Measurements from ENCODE around the gene MEGF8.

The MEGF8 gene

GRCh38 chr19:42286349-42287016 is 39.0 kb upstream of the MEGF8 start:
- no peak for DNase-seq (ENCODE audit: insufficient read length, low spot score)
- no peak for FAIRE-seq

DNA sequence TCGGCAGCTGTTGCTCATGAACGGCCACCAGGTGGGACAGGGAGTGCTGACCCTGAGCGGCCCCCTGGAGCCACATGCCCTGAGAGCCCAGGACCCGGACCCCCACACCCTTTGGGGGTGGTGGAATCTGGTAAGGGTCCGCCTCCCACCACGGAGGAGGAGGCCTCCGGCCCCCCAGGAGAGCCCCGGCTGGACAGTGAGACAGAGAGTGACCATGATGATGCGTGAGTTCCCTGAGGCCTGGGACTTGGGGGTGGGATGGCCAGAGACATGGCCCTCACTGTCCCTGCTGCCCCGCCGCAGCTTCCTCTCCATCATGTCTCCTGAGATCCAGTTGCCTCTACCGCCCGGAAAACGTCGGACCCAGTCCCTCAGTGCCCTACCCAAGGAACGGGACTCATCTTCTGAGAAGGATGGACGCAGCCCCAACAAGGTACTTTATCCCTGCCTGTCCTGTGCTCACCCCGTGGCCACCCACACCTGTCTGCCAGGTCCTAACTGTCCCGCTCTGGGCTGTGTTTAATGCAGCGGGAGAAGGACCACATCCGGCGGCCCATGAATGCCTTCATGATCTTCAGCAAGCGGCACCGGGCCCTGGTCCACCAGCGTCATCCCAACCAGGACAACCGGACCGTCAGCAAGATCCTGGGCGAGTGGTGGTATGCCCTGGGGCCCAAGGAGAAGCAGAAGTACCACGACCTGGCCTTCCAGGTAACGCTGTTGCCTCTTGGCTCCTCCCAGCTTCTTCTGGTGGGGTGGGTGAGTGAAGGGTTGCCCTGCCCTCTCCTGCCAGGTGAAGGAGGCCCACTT is 38.2 kb upstream of the MEGF8 start:
- no peak for FAIRE-seq

GRCh38 chr19:42287827-42288107 is 37.7 kb upstream of the MEGF8 start:
- no peak for FAIRE-seq

More for the DNA sequence above, 38.2 kb upstream of the MEGF8 start:
- no peak for DNase-seq (ENCODE audit: insufficient read length, low spot score)

GRCh38 chr19:42288387-42288786 is 37.0 kb upstream of the MEGF8 start:
- FAIRE-seq (no peak), DNase-seq (ENCODE audit: insufficient read length, low spot score) (no peak)

More at GRCh38 chr19:42287827-42288107, 37.7 kb upstream of the MEGF8 start:
- DNase-seq (ENCODE audit: insufficient read length, low spot score), result no peak

- DNase-seq (ENCODE audit: insufficient read length, low spot score), result no peak
- FAIRE-seq, result no peak
Measured at GRCh38 chr19:42288881-42289555, 36.4 kb upstream of the MEGF8 start.

DNA sequence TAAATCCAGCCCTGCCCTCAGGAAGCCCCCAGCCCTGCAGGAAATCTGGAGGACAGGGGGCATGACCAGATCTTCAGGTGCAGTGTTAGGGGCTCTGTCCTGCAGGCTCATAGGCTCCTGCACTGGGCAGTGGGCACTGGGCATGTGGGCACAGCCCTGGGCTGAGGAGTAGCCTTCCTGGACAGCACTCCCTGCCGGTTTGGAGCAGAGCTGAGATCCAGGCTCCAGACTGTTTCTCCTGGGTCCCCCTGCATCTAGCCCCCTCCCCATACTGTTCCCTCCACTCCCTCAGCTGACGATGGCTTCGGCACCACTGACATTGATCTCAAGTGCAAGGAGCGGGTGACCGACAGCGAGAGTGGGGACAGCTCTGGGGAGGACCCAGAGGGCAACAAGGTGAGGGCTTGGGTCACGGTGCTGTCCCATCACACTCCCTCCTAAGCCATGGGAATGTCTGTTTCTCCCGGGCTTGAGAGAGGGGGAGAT is 35.8 kb upstream of the MEGF8 start:
- FAIRE-seq, result no peak
- no peak for DNase-seq (ENCODE audit: insufficient read length, low spot score)

DNA sequence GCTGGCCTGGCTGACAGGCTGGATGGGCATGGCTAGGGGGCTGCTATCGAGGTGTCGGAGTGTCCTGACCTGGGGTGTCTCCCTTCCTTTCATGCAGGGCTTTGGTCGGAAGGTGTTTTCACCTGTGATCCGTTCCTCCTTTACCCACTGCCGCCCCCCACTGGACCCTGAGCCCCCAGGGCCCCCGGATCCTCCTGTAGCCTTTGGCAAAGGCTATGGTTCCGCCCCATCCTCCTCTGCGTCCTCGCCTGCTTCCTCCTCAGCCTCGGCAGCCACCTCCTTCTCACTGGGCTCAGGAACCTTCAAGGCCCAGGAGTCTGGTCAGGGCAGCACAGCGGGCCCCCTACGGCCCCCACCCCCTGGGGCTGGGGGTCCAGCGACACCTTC is 35.3 kb upstream of the MEGF8 start:
- DNase-seq (ENCODE audit: insufficient read length, low spot score) (no peak), FAIRE-seq (no peak)

- DNase-seq (ENCODE audit: insufficient read length, low spot score) (no peak), FAIRE-seq (no peak)
Measured at GRCh38 chr19:42290523-42291434, 34.7 kb upstream of the MEGF8 start.

DNA sequence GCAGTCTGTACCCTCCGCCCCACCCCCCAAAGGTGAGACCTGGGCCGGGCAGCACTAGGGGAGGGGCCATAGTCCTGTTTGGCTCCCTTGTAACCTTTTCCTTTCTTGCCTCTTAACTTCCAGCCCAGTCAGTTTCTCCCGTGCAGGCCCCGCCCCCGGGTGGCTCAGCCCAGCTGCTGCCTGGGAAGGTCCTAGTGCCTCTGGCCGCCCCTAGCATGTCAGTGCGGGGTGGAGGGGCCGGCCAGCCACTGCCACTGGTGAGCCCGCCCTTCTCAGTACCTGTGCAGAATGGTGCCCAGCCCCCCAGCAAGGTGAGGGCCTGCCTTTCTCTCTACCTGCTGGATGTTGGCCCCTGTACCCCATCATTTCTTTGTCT is 34.0 kb upstream of the MEGF8 start:
- FAIRE-seq (no peak), DNase-seq (ENCODE audit: insufficient read length, low spot score) (no peak)

DNA sequence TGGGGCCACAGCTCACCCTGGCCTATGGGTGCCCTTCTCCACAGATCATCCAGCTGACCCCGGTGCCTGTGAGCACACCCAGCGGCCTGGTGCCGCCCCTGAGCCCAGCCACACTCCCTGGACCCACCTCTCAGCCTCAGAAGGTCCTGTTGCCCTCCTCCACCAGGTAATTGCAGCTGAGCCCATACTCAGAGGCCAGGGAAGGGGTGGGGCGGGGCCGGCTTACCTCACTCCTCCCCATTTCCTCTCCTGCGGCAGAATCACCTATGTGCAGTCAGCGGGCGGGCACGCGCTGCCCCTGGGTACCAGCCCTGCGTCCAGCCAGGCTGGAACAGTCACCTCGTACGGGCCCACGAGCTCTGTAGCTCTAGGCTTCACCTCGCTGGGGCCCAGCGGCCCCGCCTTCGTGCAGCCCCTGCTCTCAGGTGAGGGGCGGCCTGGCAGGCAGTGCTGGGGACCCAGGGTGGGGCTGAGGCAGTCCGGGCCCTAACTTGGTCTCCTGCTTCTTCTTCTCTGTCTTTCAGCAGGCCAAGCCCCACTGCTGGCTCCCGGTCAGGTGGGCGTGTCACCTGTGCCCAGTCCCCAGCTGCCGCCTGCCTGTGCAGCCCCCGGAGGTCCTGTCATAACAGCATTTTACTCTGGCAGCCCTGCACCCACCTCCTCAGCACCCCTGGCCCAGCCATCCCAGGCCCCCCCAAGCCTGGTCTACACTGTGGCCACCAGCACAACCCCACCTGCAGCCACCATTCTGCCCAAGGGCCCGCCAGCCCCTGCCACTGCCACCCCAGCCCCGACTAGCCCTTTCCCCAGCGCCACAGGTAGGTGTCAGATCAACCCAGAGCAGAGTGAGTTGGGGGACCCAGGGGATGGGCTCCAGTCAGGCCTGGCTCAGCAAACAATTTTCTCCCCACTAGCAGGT is 33.1 kb upstream of the MEGF8 start:
- FAIRE-seq (no peak), DNase-seq (ENCODE audit: insufficient read length, low spot score) (no peak)

- no peak for FAIRE-seq
- no peak for DNase-seq (ENCODE audit: insufficient read length, low spot score)
Measured at GRCh38 chr19:42292963-42293362, 32.5 kb upstream of the MEGF8 start.

GRCh38 chr19:42293540-42293939 is 31.9 kb upstream of the MEGF8 start:
- FAIRE-seq (no peak), DNase-seq (ENCODE audit: insufficient read length, low spot score) (no peak)

- no peak for DNase-seq (ENCODE audit: insufficient read length, low spot score)
- FAIRE-seq, result no peak
Measured at GRCh38 chr19:42293948-42294347, 31.5 kb upstream of the MEGF8 start.

DNA sequence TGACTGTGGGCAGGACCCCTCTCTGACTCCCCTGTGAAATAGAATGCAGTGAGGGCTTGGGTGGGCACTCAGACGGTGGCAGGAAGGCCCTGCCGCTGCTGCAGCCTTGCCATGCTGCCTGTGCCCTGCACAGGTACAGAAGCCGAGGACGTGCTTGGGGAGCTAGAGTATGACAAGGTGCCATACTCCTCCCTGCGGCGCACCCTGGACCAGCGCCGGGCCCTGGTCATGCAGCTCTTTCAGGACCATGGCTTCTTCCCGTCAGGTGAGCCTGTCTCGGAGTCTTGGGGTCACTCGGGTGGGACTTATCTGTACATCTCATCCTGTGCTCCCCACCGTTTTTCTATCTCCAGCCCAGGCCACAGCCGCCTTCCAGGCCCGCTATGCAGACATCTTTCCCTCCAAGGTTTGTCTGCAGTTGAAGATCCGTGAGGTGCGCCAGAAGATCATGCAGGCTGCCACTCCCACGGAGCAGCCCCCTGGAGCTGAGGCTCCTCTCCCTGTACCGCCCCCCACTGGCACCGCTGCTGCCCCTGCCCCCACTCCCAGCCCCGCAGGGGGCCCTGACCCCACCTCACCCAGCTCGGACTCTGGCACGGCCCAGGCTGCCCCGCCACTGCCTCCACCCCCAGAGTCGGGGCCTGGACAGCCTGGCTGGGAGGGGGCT is 30.8 kb upstream of the MEGF8 start:
- DNase-seq (ENCODE audit: insufficient read length, low spot score) (no peak), FAIRE-seq (no peak)

DNA sequence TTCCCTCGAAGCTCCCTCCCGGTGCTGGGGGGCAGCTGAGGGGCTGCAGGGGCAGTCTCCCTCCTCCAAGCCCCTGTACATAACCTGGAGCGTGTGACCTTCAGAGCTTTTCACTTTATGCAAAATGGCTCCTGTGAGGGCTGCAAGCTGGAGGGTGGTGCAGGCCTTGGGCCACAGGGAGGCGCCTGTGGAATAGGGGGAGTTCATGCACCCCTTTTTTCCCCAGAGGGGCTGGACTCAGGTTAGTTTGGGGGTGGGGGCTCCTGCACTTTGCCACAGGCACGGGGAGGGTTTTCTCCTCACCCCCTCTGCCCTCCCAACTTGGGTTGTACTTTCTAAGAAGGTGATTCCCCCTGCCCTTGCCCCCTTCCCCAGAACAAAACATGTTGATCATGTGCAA is 30.1 kb upstream of the MEGF8 start:
- no peak for FAIRE-seq
- no peak for DNase-seq (ENCODE audit: insufficient read length, low spot score)

GRCh38 chr19:42295831-42296525 is 29.5 kb upstream of the MEGF8 start:
- FAIRE-seq, result peak; percentile 98

GRCh38 chr19:42297039-42297438 is 28.4 kb upstream of the MEGF8 start:
- no peak for FAIRE-seq
- DNase-seq (ENCODE audit: insufficient read length, low spot score), result no peak

More at GRCh38 chr19:42295831-42296525, 29.5 kb upstream of the MEGF8 start:
- peak; percentile 74 for DNase-seq (ENCODE audit: insufficient read length, low spot score)

DNA sequence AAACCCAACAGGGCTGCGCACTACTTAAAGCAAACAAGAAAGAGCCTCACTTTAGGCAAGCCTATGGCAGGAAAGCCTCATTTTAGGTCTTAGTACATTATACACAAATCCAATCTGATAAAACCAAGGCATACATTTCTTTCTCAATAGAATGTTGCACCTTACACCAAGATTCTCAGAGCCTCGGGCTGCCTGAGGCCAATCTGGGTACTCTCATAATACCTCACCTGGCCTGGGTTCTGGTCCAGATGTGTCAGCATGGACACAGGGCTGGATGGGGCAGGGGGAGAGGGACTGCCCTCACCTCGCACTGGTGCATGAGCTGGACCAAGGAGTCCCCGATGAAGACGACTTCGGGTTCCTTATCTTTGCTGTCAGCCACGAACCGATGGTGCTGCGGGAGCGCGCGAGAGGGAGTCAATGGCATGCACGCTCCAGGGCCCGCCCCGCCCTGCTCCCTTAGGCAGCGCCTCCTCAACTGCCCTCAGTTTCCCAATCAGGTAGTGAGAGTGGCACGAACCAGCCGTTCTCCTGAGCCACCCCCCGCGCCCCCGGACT is 23.7 kb upstream of the MEGF8 start, which contains the start of gene PRR19:
TSS of gene PRR19 (plus strand) at position 487 of the 558 bp plus-strand sequence. CDS start 7,453 bp downstream, outside the sequence.
- DNase-seq (ENCODE audit: insufficient read length, low spot score) (no peak), FAIRE-seq (no peak)

All from HTR-8/SVneo (cell line).